ENCODE data around the gene AP1M1. TPM values are rescaled to one million over a fixed set of nuclear protein-coding genes. Genes with fewer than 3 reads are reported as not detected.

The AP1M1 gene
- total RNA-seq, 1 experiment from 2014 or later: 140 TPM

DNA sequence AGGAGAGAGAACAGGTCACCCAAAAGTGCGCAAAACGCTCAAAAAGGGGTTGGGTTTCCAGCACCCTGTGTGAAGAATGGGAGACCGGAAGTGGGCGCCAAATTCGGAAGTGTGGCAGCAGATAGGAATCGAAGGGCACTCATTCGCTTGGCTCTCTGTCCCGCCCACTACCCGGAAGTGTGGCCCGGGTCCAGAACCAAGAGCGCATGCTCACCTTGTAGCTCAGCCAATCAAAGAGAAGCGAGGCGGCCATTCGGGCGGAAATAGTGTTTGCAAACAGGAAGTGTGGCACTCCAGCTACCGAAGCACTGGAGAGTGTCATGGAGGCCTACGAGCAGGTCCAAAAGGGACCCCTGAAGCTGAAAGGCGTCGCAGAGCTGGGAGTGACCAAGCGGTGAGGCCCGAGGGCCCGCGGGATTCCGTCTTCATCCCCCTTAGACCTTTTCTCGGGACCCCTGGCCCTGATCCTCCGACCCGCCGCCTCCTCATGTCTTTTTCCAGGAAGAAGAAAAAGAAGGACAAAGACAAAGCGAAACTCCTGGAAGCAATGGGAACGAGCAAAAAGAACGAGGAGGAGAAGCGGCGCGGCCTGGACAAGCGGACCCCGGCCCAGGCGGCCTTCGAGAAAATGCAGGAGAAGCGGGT, 12.5 kb upstream of the AP1M1 start, which contains the start of gene FAM32A:
TSS of gene FAM32A (plus strand) at position 288 of the 645 bp plus-strand sequence. CDS start at position 321, 33 bp downstream.
- peak; percentile 99 for DNase-seq (ENCODE audit: low read depth)

DNA sequence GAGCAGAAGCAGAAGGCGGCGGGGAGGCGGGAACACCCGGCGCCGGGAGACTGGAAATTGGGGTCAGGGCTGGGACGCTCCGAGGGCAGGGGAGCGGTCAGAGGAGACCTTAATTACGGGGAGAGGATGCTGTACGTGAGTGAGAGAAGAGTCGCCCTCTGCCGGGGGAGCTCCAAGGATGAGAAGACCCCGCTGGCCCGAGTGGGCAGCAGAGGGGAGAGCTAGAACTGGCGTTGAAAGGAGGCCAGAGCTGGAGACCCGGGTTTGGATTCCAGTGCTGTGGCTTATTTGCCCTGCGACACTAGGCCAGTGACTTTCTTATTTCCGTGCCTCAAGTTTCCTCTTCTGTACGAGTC, 12.0 kb upstream of the AP1M1 start:
- peak; percentile 43 for DNase-seq (ENCODE audit: low read depth)

DNA sequence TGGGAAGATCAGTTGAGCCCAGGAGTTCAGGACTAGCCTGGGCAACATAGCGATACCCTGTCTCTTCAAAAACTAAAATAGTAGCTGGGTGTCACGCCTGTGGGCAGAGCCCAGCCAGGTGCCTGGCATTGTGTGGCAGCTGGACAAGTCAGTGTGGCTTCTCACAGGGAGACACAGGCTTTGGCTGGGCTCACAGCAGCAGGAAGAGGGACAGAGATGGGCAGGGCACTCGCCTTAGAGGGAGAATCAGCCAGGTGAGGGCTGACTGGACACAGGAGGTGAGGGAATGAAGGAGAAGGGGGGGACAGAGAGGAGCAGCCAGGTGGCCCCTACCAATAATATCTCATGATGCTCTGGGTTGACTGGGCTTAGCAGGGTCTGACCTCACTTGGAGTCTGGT, 9.2 kb upstream of the AP1M1 start:
- DNase-seq (ENCODE audit: low read depth): no peak

DNA sequence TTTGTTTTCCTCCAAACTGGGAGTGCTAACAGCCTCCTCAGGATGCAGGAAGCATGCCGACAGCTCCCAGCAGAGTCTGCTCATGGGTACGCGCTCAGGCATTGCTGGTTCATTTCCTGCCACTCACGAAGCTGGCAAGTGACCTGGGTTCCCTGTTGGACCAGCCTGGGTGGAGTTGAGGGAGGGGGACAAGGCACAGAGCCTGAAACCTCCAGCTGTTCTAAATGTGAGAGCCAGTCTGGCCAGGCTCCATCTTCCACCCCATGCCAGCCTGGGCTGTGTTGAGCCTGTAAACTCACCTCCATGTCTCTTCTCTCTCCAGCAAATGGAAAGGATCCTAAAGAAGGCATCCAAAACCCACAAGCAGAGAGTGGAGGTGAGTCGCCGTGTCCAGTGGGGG, 7.5 kb upstream of the AP1M1 start:
- DNase-seq (ENCODE audit: low read depth): no peak

DNA sequence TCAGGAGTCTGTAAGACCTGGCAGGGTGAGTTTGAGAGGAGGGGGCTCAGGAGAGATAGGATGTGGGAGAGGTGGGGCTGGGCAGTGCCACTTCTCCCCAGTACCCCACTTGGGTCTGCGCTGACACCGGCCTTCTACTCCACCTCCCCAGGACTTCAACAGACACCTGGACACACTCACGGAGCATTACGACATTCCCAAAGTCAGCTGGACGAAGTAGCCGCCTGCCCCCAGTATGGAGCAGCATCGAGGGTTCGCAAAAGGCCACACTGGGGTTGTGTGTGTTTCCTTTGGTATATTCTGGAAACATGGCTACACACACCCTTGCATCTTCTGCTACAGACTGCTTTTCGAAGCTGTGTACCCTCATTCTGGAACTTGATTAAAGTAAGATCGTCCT, 7.0 kb upstream of the AP1M1 start:
- DNase-seq (ENCODE audit: low read depth): no peak

DNA sequence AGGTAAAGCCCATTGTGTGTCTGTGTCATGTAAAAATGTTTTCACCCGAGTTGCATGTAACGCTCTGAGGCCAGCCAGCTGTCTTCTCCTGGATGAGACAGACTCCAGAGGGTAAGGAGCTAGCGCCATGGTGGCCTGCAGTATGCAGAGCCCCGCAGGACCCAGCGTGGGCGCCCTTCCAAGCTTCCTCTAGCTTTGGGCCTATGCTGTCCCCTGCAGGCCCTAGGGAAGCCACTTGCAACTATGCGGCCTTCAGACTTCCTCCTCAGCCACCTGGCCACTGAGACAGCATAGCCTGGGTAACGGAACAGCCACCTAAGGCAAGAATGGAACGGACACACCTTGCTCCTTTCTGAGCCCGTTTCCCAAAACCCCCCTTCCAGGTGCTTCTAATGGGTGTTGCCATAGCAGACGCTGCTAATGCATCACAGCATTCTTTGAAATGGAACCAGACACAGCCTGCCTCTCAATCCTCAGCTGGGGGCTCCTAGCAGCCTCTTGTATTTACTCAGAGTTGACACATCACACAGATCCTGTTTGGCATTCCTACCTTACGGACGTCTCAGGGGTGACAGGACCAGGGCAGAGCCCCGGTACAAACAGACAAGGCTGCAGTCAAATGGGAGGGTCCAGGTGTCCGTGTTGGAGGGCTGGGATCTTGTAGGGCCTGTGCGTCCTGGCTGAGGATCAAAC, 6.3 kb upstream of the AP1M1 start:
- no peak for DNase-seq (ENCODE audit: low read depth)

DNA sequence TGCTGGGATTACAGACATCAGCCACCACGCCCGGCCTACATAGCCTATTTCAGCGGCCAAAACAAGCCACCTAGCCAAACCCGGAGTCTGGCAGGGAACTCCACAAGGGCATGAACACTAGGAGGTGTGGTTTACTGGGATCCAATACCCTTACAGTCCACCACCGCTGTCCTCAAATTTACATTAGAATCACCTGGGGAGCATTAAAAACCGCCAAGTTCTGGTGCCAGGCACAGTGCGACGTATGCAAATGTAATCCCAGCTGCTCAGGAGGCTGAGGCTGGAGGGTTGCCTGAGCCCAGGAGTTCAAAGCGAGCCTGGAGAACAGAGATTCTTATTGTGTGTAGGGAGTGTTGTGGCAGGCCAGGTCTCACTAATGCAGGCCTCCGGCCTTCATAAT, 4.2 kb upstream of the AP1M1 start:
- DNase-seq (ENCODE audit: low read depth): no peak

DNA sequence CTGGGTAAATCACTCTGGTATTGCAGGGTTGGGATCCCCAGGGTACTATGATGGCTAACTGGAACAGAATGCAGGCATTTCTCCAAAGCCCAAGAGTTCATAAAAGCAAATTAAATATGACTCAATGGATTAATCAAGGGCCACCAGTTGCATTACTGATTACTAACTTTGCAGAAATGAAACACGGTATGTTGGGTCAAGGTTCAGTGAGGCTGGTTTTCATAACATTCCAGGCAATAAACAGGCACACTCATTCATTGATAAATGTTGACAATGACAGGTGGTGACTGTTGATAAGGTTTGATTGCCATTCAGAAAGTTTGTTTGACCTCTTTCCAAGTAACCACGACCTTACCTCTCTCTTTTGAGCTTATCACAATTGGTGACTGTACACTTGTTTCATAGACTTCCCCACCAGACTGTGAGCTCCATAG, 506 bp upstream of the AP1M1 start:
- DNase-seq (ENCODE audit: low read depth): peak; percentile 94

DNA sequence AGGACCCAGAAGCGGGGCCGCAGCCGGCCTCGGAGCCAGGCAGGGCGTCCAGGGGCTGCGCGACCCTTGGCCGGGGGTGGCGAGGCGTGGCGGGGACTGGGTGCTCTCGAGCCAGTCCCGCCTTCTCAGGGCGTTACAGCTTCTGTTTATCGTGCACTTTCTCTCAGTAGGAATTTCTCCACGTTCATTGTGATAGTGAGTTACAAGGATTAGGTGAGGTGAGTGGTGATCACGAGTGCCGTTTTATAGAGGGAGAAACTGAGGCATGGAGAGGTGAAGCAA, 600 bp downstream of the AP1M1 start:
- no peak for DNase-seq (ENCODE audit: low read depth)

DNA sequence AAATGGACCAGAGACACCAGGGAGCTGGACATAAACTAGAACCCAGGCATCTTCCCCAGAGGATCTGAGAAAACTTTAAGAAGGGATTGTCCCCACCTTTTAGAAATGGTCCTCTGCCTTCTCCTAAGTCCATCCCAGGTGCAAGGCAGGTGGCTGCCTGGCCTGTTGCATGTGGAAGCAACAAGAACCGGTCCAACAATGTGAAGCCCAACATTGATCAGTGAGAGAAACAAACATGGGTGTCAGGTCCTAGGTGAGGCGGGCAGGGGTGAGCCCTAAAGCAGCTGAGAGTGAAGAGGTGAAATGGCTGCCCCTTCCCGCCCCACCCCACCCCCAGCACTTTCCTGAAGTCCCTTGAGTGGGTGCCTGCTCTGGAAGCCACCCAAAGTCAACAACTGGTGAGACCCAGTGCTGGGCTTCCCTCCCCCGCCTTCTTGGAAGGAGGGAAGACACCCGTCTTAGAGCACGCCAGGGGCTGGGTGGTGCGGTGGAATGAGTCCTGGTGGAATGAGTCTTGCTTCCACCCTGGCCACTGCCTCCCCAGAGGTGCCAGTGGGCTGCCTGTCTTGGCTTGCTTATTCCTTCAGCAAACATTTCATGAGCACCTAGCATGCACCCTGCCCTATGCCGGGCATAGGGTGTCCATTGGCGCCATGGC, 1.7 kb downstream of the AP1M1 start:
- no peak for DNase-seq (ENCODE audit: low read depth)

DNA sequence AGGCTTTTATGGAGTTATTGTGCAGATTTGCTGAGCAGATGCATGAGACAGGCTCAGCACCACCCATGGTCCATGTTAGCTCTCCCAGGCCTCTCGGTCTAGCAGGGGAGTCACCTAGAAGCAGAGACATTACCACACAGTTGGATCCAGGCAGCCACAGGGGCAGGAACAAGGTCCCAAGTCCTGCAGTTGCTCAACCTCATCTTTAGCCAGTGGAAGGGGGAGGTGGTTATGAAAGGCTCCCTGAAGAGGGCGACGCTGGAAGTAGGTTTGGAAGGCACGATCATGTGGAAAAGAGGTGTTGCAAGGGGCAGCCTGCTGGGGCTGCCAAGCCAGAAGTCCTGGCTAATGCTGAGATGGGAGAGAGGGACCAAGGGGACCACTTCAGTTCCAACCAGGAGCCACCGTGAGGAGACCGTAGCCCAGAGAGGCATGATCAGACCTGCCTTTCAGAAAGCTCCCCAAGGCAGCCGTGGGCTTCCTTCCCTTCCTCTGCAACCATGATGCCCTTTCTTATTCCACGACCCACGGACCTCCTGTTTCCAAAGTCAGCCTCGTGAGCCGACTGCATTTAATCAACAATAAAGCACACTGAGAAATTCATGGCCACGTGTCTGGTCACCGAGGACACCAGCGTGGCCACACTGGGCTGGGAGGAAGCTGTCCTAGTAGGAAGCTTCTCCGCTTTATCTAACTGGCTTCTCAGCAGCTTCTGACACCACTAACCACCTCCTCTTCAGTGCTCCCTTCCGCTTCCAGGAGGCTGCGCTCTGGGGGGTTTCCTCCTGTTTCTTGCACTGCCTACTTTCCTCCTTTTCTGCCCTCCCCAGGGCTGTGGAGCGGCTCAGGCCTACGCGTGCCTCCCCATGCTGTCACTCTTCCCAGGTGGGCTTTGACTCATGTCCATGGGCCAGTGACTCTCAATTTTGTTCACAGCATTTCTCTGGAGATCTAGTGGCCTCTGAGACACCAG, 2.6 kb downstream of the AP1M1 start:
- DNase-seq (ENCODE audit: low read depth): no peak

DNA sequence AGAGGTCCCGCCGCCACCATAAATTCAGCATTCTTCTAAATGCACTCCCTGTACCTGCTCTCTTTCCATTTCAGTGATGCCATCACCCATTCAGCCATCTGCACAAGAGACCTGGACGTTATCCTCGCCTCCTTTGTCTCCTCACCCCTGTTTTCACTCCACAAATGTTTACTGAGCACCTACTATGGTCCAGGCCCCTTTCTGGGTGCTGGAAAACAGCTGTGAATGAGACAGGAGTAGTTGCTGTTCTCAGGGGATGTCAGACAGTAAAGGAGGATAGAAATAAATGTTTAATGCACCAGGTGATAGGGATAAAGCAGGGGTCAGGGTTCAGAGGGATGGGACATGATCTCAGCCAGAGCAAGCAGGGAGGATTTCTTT, 3.3 kb downstream of the AP1M1 start:
- no peak for DNase-seq (ENCODE audit: low read depth)

DNA sequence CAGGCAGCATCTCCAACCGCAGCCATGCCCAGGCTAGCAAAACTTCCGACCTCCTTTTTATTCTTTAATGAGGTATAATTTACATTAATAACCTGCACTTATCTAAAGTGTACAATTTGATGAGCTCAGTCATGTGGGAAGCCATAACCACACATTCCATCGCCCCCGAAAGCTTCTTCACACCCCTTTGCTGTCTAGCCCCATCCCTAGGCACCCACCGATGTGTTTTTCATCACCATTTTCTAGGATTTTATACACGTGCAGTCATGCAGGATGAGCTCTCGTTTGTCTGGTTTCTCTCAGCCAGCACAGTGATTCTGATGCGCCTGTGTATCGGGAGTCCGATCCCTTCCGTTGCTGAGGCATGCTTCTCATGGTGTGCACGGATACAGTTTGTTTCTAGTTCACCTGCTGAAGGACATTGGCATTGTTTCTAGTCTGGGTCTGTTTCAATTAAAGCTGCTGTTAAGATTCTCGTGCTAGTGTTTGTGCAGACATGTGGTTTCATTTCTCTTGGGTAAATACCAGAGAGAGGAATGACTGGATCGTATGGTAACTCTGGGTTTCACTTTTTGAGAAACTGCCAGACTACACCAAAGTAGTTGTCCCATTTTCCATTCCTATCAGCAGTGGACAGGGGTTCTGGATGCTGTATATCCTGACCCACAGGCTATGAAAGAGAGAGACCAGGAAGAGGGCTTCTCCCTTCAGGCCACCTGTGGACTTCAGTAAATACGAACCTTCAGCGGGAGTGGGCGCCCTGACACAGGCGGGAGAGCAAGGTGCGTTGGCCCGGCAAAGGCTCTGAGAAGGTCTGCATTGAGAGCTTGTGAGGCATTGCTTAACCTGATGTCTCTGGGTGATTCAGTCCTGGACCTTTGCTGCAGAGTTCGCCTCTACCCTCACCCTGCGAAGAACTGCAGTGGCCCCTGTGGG, 4.9 kb downstream of the AP1M1 start:
- no peak for DNase-seq (ENCODE audit: low read depth)

DNA sequence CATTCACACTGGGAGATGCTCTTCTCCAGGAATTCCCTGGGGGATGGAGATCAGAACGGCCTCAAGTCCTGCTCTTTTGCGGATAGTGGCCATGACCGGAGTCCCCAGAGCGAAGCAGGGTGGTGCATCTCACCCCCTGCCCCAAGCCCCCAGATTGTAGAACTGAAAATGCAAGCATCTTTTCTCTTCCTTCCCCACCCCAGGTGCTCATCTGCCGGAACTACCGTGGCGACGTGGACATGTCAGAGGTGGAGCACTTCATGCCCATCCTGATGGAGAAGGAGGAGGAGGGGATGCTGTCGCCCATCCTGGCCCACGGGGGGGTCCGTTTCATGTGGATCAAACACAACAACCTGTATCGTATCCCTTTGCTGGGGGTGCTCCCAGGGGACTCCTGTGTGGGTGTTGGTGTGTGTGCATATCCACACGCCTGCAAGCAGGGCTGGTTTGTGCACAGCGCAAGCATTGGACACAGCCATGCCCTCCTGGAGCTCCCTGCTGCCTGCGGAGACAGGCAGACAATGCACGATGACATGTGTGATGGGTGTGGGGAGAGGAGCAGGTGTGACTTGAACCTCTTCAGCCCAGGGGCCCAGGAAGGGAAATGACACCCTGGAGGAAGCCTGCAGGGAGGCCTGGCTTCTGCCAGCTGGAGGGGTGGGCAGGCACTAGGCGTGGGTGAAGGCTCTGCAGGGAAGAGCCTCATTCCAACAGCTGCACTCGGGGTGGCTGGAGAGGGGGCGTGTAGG, 5.7 kb downstream of the AP1M1 start:
- no peak for DNase-seq (ENCODE audit: low read depth)

DNA sequence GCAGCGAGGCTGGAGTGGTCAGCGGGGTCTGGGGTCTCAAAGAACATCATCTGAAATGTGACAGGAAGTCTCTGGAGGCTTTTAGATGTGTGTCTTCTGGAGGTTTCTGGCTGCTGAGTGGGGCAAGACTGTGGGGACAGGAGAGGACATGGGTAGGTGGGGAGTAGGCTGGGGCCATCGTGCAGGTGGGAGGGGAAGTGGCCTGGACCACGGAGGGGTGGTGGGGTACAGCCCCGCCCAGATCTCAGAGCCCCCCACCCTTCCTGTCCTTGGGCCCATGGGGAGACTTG, 6.2 kb downstream of the AP1M1 start:
- no peak for DNase-seq (ENCODE audit: low read depth)

DNA sequence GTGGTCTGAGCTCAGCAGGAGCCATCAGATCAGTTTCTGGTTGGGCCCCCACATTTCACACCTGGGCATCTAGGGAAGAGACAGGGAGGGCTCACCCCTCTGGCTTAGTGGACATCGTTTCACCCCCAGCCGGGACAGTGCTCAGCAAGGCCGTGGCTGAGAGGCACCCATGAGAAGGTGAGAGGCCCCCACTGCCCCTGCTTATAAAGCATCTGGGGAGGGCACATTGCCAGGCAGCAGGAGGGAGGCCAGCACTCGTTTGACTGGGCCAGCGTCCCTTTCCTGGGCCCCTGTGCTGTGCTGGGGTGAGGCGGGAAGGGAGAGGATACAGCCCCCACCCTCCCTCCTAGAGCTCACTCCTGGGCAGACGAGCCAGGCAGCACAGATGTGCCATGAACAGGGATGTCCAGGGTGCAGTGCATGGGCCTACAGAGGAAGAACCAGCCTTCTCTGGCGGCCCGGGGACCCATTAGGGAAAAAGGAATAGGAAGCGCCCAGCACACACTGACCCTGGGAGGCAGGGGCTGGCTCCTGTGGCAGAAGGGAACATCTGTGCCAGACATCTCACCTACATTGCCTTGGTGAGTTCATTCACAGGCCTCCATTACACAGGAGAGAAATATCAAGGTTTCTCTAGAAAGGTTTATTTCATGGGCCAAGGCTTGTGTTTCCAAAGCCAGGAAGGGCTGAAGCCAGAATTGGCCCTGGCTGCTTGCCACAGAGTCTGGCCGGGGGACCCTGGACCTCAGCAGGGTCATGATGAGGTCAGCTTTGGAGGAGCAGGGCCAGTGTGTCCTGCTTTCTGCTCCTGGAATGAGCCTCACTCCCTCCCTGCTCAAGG, 7.7 kb downstream of the AP1M1 start:
- no peak for DNase-seq (ENCODE audit: low read depth)

DNA sequence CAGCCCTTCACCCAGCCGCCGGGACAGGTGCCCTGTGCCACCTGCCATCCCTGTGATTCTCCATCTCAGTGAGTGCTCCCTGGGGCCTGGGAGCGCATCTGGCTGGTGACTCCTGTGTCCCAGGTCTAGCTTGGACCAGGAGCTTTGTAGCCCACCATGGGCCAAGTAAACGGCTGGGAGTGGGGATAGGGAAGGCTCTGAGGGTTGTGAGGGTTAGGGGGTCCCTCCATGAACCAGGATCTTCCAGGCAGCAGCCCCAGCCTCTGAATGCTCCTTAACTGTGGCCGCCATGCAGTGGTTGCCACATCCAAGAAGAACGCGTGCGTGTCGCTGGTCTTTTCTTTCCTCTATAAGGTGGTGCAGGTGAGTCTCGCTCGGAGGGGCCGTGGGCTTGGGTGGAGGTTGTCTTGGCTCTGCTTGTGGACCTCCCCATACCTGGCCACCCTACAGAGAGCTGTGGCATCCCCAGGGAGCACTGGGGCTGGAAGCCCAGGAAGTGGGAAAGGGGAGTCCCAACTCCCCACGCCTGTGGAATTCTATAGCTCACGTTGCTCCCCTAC, 8.4 kb downstream of the AP1M1 start:
- no peak for DNase-seq (ENCODE audit: low read depth)

DNA sequence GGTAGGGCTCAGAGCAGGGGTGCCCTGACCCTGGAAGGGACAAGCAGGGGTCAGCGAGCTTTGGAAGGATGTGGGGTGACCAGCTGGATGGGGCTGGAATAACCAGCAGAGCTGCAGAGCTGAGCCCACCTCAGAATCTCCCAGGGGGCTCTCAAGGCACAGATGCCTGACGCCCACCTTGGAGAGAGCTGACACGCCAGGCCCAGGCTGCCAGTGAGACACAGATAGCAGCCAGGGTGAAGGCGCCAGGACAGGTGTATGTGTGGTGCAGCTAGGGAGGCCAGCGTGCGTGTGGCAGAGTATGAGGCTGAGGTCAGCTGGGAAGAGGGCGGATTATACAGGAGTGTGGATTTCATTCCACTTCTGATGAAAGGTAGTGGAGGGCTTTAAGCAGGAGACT, 8.9 kb downstream of the AP1M1 start:
- DNase-seq (ENCODE audit: low read depth): no peak

DNA sequence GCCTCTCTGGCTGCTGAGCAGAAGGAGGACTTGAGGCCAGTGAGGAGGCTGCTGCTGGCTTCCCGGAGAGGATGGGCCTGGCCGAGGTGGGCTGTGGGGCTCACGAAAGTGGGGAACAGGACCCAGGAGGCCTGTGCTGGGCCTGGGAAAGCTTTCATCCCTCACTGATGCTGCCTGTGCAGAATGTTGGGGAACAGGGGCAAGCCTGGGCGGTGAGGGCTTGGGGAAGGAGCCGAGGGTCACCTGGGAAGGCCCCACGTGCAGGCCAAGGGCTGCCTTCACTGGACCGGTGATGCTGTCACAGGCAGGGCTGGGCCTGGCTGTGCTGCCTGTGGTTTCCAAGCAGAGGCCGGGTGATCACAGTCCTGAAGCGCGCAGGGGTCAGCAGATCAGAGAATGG, 9.4 kb downstream of the AP1M1 start:
- DNase-seq (ENCODE audit: low read depth): no peak
